ENCODE data around the gene OPALIN.

DNA sequence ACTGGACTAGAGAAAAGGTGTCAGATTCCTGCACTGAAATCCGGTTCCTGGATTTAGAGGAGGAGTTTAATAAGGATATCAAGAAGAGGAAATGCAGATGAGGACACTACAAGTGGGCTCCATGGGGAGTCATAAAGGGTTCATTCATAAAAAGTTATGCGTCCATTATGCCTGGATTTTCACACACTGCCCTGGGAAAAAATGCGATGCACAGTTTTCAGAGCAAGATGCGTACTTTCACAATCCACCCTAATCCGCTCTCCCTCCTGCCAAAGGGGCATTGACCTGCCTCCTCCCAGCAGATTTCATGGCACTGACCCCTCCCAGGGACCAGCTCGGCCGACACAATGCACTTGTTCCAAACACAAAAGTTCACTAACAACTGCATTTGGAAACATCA is 42.2 kb upstream of the OPALIN start:
- TF ChIP-seq TCF4 (CRISPR knock-in tag; IDR thresholded peaks at IDR 0.05; ENCODE audit: borderline replicate concordance) (no peak), SNAI2 (CRISPR knock-in tag; IDR thresholded peaks at IDR 0.05) (no peak)
- TF ChIP-seq, protein P1, sequence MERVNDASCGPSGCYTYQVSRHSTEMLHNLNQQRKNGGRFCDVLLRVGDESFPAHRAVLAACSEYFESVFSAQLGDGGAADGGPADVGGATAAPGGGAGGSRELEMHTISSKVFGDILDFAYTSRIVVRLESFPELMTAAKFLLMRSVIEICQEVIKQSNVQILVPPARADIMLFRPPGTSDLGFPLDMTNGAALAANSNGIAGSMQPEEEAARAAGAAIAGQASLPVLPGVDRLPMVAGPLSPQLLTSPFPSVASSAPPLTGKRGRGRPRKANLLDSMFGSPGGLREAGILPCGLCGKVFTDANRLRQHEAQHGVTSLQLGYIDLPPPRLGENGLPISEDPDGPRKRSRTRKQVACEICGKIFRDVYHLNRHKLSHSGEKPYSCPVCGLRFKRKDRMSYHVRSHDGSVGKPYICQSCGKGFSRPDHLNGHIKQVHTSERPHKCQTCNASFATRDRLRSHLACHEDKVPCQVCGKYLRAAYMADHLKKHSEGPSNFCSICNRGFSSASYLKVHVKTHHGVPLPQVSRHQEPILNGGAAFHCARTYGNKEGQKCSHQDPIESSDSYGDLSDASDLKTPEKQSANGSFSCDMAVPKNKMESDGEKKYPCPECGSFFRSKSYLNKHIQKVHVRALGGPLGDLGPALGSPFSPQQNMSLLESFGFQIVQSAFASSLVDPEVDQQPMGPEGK (CRISPR knock-in tag; IDR thresholded peaks at IDR 0.05; ENCODE audit: borderline replicate concordance), result no peak
